ENCODE data around the gene SNX13. TPM values are rescaled to one million over a fixed set of nuclear protein-coding genes. Genes with fewer than 3 reads are reported as not detected.

SNX13 gene
- total and polyA plus RNA-seq, 9 of the 15 experiments (the other 6 are each of a cell fraction or from before 2014, with no cell fraction given): 5.6 to 33.2 (median 25.4) TPM

GRCh38 chr7:17787257-17787656 is 153.0 kb downstream of the SNX13 start:
- no peaks in the 10 kb centered on the region for H3K27me3 ChIP-seq (ENCODE audit: control insufficient read depth in 2 of 2, insufficient read depth in 2 of 2, low read length in 2 of 2)
- H3K4me1 ChIP-seq (replicated peaks in 1 of 2; ENCODE audit: control insufficient read depth in 2 of 2, insufficient read depth in 2 of 2, low read length in 2 of 2): no peaks in the 10 kb centered on the region
- no peaks in the 10 kb centered on the region for H3K79me2 ChIP-seq (ENCODE audit: control insufficient read depth, insufficient read depth, low read length)
- in situ Hi-C loops (cut with MboI): no loop called here
- 33% methylated on average over 1 of the region's 1 CpG for WGBS (ENCODE audit: insufficient coverage, low coverage, missing lambda C conversion rate)
- ChIA-PET POLR2A (no interaction called here), CTCF (ENCODE audit: low intra/inter-chr PET ratio) (no interaction called here)
- DNase-seq (ENCODE audit: extremely low read depth in 1 of 4, low spot score in 3 of 4) (no peak), FAIRE-seq (no peak), ATAC-seq (no peak)
- H4K20me1 ChIP-seq (replicated peaks; ENCODE audit: control insufficient read depth, insufficient read depth, low read length): no peaks in the 10 kb centered on the region
- no peak overlapping the region for H3K9ac ChIP-seq (ENCODE audit: insufficient read depth in 1 of 2, low read depth in 2 of 2, low read length in 2 of 2)
- BruUV-seq (replicated peaks): no TSS peak
- H2AFZ ChIP-seq (ENCODE audit: low read depth, low read length): no peak overlapping the region
- no peak overlapping the region for H3K27ac ChIP-seq (ENCODE audit: extremely low read depth, low read depth, low read length)
- H3K4me2 ChIP-seq (ENCODE audit: insufficient read depth, low read length): no peak overlapping the region
- TF ChIP-seq, protein P1, sequence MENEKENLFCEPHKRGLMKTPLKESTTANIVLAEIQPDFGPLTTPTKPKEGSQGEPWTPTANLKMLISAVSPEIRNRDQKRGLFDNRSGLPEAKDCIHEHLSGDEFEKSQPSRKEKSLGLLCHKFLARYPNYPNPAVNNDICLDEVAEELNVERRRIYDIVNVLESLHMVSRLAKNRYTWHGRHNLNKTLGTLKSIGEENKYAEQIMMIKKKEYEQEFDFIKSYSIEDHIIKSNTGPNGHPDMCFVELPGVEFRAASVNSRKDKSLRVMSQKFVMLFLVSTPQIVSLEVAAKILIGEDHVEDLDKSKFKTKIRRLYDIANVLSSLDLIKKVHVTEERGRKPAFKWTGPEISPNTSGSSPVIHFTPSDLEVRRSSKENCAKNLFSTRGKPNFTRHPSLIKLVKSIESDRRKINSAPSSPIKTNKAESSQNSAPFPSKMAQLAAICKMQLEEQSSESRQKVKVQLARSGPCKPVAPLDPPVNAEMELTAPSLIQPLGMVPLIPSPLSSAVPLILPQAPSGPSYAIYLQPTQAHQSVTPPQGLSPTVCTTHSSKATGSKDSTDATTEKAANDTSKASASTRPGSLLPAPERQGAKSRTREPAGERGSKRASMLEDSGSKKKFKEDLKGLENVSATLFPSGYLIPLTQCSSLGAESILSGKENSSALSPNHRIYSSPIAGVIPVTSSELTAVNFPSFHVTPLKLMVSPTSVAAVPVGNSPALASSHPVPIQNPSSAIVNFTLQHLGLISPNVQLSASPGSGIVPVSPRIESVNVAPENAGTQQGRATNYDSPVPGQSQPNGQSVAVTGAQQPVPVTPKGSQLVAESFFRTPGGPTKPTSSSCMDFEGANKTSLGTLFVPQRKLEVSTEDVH (IDR thresholded peaks at IDR 0.05; ENCODE audit: low read depth, partially characterized antibody): no peak
- TF ChIP-seq E2F6 (IDR thresholded peaks at IDR 0.05; ENCODE audit: borderline replicate concordance in 1 of 2, extremely low read depth in 1 of 2, insufficient read depth in 1 of 2, insufficient read length in 1 of 2, low read depth in 1 of 2, low read length in 1 of 2, poor library complexity in 1 of 2, severe bottlenecking in 1 of 2): no peak
- no peak for TF ChIP-seq CBX5 (IDR thresholded peaks at IDR 0.05; ENCODE audit: borderline replicate concordance, low read depth)
- no peak for TF ChIP-seq RFX5 (IDR thresholded peaks at IDR 0.05; ENCODE audit: low read depth, low read length)
- TF ChIP-seq HDAC8 (tag; IDR thresholded peaks at IDR 0.05): no peak
- TF ChIP-seq NFE2 (IDR thresholded peaks at IDR 0.05; ENCODE audit: low read depth): no peak
- TF ChIP-seq WHSC1 (IDR thresholded peaks at IDR 0.05; ENCODE audit: low read length): no peak
- no peak for TF ChIP-seq NFYB (IDR thresholded peaks at IDR 0.05; ENCODE audit: extremely low read depth, insufficient read length)
- no peak for TF ChIP-seq HSF4 (CRISPR knock-in tag; IDR thresholded peaks at IDR 0.05; ENCODE audit: borderline replicate concordance)
- no peak for TF ChIP-seq ZNF507 (tag; conservative IDR thresholded peaks at IDR 0.05)
- no peak for TF ChIP-seq PRPF4 (IDR thresholded peaks at IDR 0.05; ENCODE audit: insufficient read depth, low read depth, low read length, poor library complexity, severe bottlenecking)
- no peak for TF ChIP-seq CBX2 (IDR thresholded peaks at IDR 0.05; ENCODE audit: insufficient read depth, low read length, poor library complexity, severe bottlenecking)
- TF ChIP-seq MAFF (IDR thresholded peaks at IDR 0.05; ENCODE audit: low read length): no peak
- TF ChIP-seq COPS2 (conservative IDR thresholded peaks at IDR 0.05): no peak
- TF ChIP-seq NFXL1 (CRISPR knock-in tag; IDR thresholded peaks at IDR 0.05): no peak
- TF ChIP-seq ZNF696 (CRISPR knock-in tag; conservative IDR thresholded peaks at IDR 0.05): no peak
- no peak for TF ChIP-seq TAL1 (IDR thresholded peaks at IDR 0.05)
- H3K9me1 ChIP-seq (ENCODE audit: control insufficient read depth, insufficient read depth, low read length): no peaks in the 10 kb centered on the region
- no peaks in the 10 kb centered on the region for H3K36me3 ChIP-seq (ENCODE audit: control insufficient read depth, insufficient read depth, low read length)
- intact Hi-C loops (cut with micrococcal nuclease): no loop called here
- H3K9me3 ChIP-seq (replicated peaks; ENCODE audit: control insufficient read depth, insufficient read depth, low read depth, low read length): no peaks in the 10 kb centered on the region
- H3K4me3 ChIP-seq: no peak overlapping the region

Data from K562 (cell line).